DND-41 (cell line): ENCODE results near the gene TMC5.
"Not testable (repeated sequence)": the region's sequence is repeated elsewhere in the genome, so short reads cannot be mapped to it uniquely, and the experiment has no call there.

Experiments
- ATAC-seq: fragments of 200-7000 bp; cut with Tn5 transposase; 3 replicates; pipeline ENCODE4 v1.9.1; 2021; ENCODE audit warnings: low read depth; ENCODE audit not compliant: insufficient read depth
- DNase-seq: peaks from one replicate; pipeline ENCODE4 v3.0.0-alpha.2; 2020
- H2AFZ ChIP-seq: 2 replicates; pipeline ENCODE4 v1.6.0; 2012; ENCODE audit warnings: low read depth, low read length
- H3K27ac ChIP-seq: 2 replicates; pipeline ENCODE4 v1.5.1; 2012; ENCODE audit warnings: low read length, inconsistent platforms
- H3K27me3 ChIP-seq: fragments of 200-600 bp; sonication (generic); 2 replicates; pipeline ENCODE4 v1.6.0; 2012; ENCODE audit warnings: low read length, mild to moderate bottlenecking, inconsistent platforms; ENCODE audit not compliant: insufficient read depth, poor library complexity
- H3K36me3 ChIP-seq: 2 replicates; pipeline ENCODE4 v1.5.1; 2012; ENCODE audit warnings: low read length, inconsistent platforms; ENCODE audit not compliant: insufficient read depth
- H3K4me1 ChIP-seq: 2 replicates; pipeline ENCODE4 v1.5.1; 2012; ENCODE audit warnings: mild to moderate bottlenecking, low read length; ENCODE audit not compliant: insufficient read depth
- H3K4me2 ChIP-seq: 2 replicates; pipeline ENCODE4 v1.6.0; 2012; ENCODE audit warnings: mild to moderate bottlenecking, moderate library complexity, low read length, inconsistent platforms; ENCODE audit not compliant: insufficient read depth
- H3K4me3 ChIP-seq, 2 experiments: fragments of 200-600 bp in 1 of 2; shearing (Covaris generic) in 1 of 2; 2 replicates each; pipeline ENCODE4 v1.5.1; 2012 to 2016; ENCODE audit warnings: inconsistent platforms in 2 of 2, low read length in 2 of 2, mild to moderate bottlenecking in 2 of 2, low read depth in 1 of 2, moderate library complexity in 1 of 2
- H3K79me2 ChIP-seq: 2 replicates; pipeline ENCODE4 v1.6.0; 2012; ENCODE audit warnings: low read length, inconsistent platforms; ENCODE audit not compliant: insufficient read depth
- H3K9ac ChIP-seq: 2 replicates; pipeline ENCODE4 v1.6.0; 2012; ENCODE audit warnings: low read depth, mild to moderate bottlenecking, inconsistent platforms, low read length, moderate library complexity
- H3K9me3 ChIP-seq: 2 replicates; pipeline ENCODE4 v1.5.1; 2012; ENCODE audit warnings: low read length, moderate library complexity, mild to moderate bottlenecking, inconsistent platforms; ENCODE audit not compliant: insufficient read depth, severe bottlenecking
- H4K20me1 ChIP-seq: 2 replicates; pipeline ENCODE4 v1.6.0; 2012; ENCODE audit warnings: low read length; ENCODE audit not compliant: insufficient read depth
- CTCF ChIP-seq: IDR thresholded peaks from 2 replicates; pipeline ENCODE4 v1.5.1; 2012; ENCODE audit warnings: borderline replicate concordance, low read length, moderate library complexity, mild to moderate bottlenecking; ENCODE audit not compliant: poor library complexity, severe bottlenecking; ENCODE audit errors: extremely low read depth
- EZH2 ChIP-seq: IDR thresholded peaks from 3 replicates; pipeline ENCODE4 v1.6.1; 2012; ENCODE audit warnings: borderline replicate concordance, low read depth, mild to moderate bottlenecking, moderate library complexity, low read length, inconsistent platforms; ENCODE audit not compliant: severe bottlenecking

Gene TMC5

GRCh38 chr16:19417640-19418039 lies at the start of gene TMC5:
TMC5 (plus strand) TSS chr16:19417883; CDS start chr16:19440039, 22,156 bp downstream.
- Histone ChIP-seq H3K4me1 (no peaks in the 10 kb centered on the region), H3K4me3 (no peak within 1 kb of the TSS), H4K20me1 (no peaks in the 10 kb centered on the region), H3K79me2 (no peaks in the 10 kb centered on the region), H3K36me3 (no peaks in the 10 kb centered on the region), H3K9ac (no peak within 1 kb of the TSS), H3K27ac (no peak within 1 kb of the TSS), H3K9me3 (no peaks in the 10 kb centered on the region), H3K4me2 (no peak within 1 kb of the TSS), H3K27me3 (no peaks in the 10 kb centered on the region), H2AFZ (no peak within 1 kb of the TSS)
- no peak for DNase-seq
- no peak for ATAC-seq
- TF ChIP-seq EZH2 (no peak), CTCF (no peak)

- not testable (repeated sequence) for H3K27me3 ChIP-seq, H3K4me1 ChIP-seq, H3K79me2 ChIP-seq, H3K36me3 ChIP-seq, H4K20me1 ChIP-seq, H3K9ac ChIP-seq, H3K9me3 ChIP-seq, H3K27ac ChIP-seq, H3K4me3 ChIP-seq, DNase-seq, ATAC-seq, H2AFZ ChIP-seq, H3K4me2 ChIP-seq
Measured at GRCh38 chr16:19372541-19372940, 45.1 kb upstream of the TMC5 start.

GRCh38 chr16:19374402-19374801 lies 43.3 kb upstream of the TMC5 start:
- DNase-seq (no peak), ATAC-seq (no peak)
- H3K9ac ChIP-seq: no peak overlapping the region
- H3K4me1 ChIP-seq: no peaks in the 10 kb centered on the region
- no peaks in the 10 kb centered on the region for H4K20me1 ChIP-seq
- no peak for TF ChIP-seq EZH2
- TF ChIP-seq CTCF: no peak
- H3K27me3 ChIP-seq: no peaks in the 10 kb centered on the region
- no peaks in the 10 kb centered on the region for H3K36me3 ChIP-seq
- H3K9me3 ChIP-seq: no peaks in the 10 kb centered on the region
- no peak overlapping the region for H3K27ac ChIP-seq
- H3K4me3 ChIP-seq: no peak overlapping the region
- no peak overlapping the region for H2AFZ ChIP-seq
- H3K79me2 ChIP-seq: no peaks in the 10 kb centered on the region
- no peak overlapping the region for H3K4me2 ChIP-seq

- no peak overlapping the region for H3K4me3 ChIP-seq
- no peaks in the 10 kb centered on the region for H3K36me3 ChIP-seq
- H3K27ac ChIP-seq: no peak overlapping the region
- TF ChIP-seq CTCF (peak; percentile 76), EZH2 (no peak)
- no peak overlapping the region for H2AFZ ChIP-seq
- no peak overlapping the region for H3K4me2 ChIP-seq
- no peak overlapping the region for H3K9ac ChIP-seq
- ATAC-seq: 0 out of 3 replicates have a peak, but pooled peaks have one; percentile 54
- H3K79me2 ChIP-seq: no peaks in the 10 kb centered on the region
- H3K27me3 ChIP-seq: no peaks in the 10 kb centered on the region
- H3K9me3 ChIP-seq: no peaks in the 10 kb centered on the region
- DNase-seq: peak; percentile 29
- H4K20me1 ChIP-seq: no peaks in the 10 kb centered on the region
- no peaks in the 10 kb centered on the region; the same call in 1 of the 2 replicates for H3K4me1 ChIP-seq
Measured at GRCh38 chr16:19375561-19376158, 42.0 kb upstream of the TMC5 start.
